Dendritic cell treated with granulocyte-macrophage colony-stimulating factor and Interleukin-4, amounts not matched to agents 40 ng/mL and 50 ng/mL, for 4 days (primary cell): Measurements from ENCODE around the gene ICAM1.

Experiments
- H3K27ac Mint-ChIP-seq: one replicate; pipeline ENCODE4 v1.8.0; 2022; ENCODE audit warnings: mild to moderate bottlenecking, mixed read lengths
- H3K27me3 Mint-ChIP-seq: one replicate; pipeline ENCODE4 v1.8.0; 2022; ENCODE audit warnings: mild to moderate bottlenecking, mixed read lengths
- H3K36me3 Mint-ChIP-seq: one replicate; pipeline ENCODE4 v1.8.0; 2022; ENCODE audit warnings: low read depth, mixed read lengths
- H3K4me1 Mint-ChIP-seq: one replicate; pipeline ENCODE4 v1.8.0; 2022; ENCODE audit warnings: low read depth, mixed read lengths
- H3K4me3 Mint-ChIP-seq: one replicate; pipeline ENCODE4 v1.8.0; 2022; ENCODE audit warnings: mild to moderate bottlenecking, moderate library complexity, mixed read lengths
- H3K9me3 Mint-ChIP-seq: one replicate; pipeline ENCODE4 v1.8.0; 2022; ENCODE audit warnings: mixed read lengths
- intact Hi-C: fragments of 100-400 bp; cut with micrococcal nuclease; formaldehyde crosslinking; loops from one replicate; pipeline ENCODE4 v1.15.0; 2022

The ICAM1 gene

GRCh38 chr19:10306327-10306726, 35.4 kb downstream of the ICAM1 start:
- peaks cover 62% of the 10 kb centered on the region for H3K4me1 Mint-ChIP-seq
- no peaks in the 10 kb centered on the region for H3K9me3 Mint-ChIP-seq
- H3K4me3 Mint-ChIP-seq = no peak overlapping the region
- no peaks in the 10 kb centered on the region for H3K27me3 Mint-ChIP-seq
- H3K36me3 Mint-ChIP-seq = peaks cover 11% of the 10 kb centered on the region
- peak overlapping the region; percentile 37 for H3K27ac Mint-ChIP-seq
- intact Hi-C loops = no loop called here

GRCh38 chr19:10309423-10309822, 38.5 kb downstream of the ICAM1 start, which contains the start of gene ZGLP1:
ZGLP1 (minus strand) TSS chr19:10309815.
- Mint-ChIP-seq H3K27me3 (no peaks in the 10 kb centered on the region), H3K36me3 (peaks cover 24% of the 10 kb centered on the region), H3K9me3 (no peaks in the 10 kb centered on the region), H3K27ac (peak within 1 kb of the TSS; percentile 43), H3K4me3 (no peak within 1 kb of the TSS), H3K4me1 (peaks cover 39% of the 10 kb centered on the region)
- intact Hi-C loops = no loop called here

- intact Hi-C loops = no loop called here
- H3K4me1 Mint-ChIP-seq = peaks cover 20% of the 10 kb centered on the region
- no peaks in the 10 kb centered on the region for H3K27me3 Mint-ChIP-seq
- H3K9me3 Mint-ChIP-seq = no peaks in the 10 kb centered on the region
- H3K4me3 Mint-ChIP-seq = peak within 1 kb of the TSS; percentile 88
- H3K36me3 Mint-ChIP-seq = peaks cover 71% of the 10 kb centered on the region
- peak within 1 kb of the TSS; percentile 63 for H3K27ac Mint-ChIP-seq
Measured at GRCh38 chr19:10315335-10316214, 44.7 kb downstream of the ICAM1 start, which contains the start of gene FDX2. FDX2 (minus strand) TSS chr19:10316015; CDS start chr19:10315996, 19 bp downstream.

GRCh38 chr19:10316229-10317044, 45.5 kb downstream of the ICAM1 start:
- Mint-ChIP-seq H3K4me3 (no peak overlapping the region), H3K36me3 (peaks cover 76% of the 10 kb centered on the region), H3K9me3 (no peaks in the 10 kb centered on the region), H3K4me1 (peaks cover 14% of the 10 kb centered on the region), H3K27ac (peak overlapping the region; percentile 63), H3K27me3 (no peaks in the 10 kb centered on the region)
- intact Hi-C loops = no loop called here

- Mint-ChIP-seq H3K4me3 (no peak overlapping the region), H3K4me1 (peaks cover 14% of the 10 kb centered on the region), H3K36me3 (peaks cover 83% of the 10 kb centered on the region), H3K9me3 (no peaks in the 10 kb centered on the region), H3K27me3 (no peaks in the 10 kb centered on the region), H3K27ac (peak overlapping the region; percentile 63)
- intact Hi-C loops = no loop called here
Measured at GRCh38 chr19:10317045-10317856, 46.3 kb downstream of the ICAM1 start.

GRCh38 chr19:10317857-10318462, 47.0 kb downstream of the ICAM1 start:
- Mint-ChIP-seq H3K9me3 (no peaks in the 10 kb centered on the region), H3K4me3 (no peak overlapping the region), H3K27ac (no peak overlapping the region), H3K4me1 (peaks cover 14% of the 10 kb centered on the region), H3K27me3 (no peaks in the 10 kb centered on the region), H3K36me3 (peaks cover 83% of the 10 kb centered on the region)
- intact Hi-C loops = no loop called here

GRCh38 chr19:10318807-10319682, 48.1 kb downstream of the ICAM1 start:
- no peaks in the 10 kb centered on the region for H3K9me3 Mint-ChIP-seq
- H3K27ac Mint-ChIP-seq = no peak overlapping the region
- no peak overlapping the region for H3K4me3 Mint-ChIP-seq
- intact Hi-C loops = no loop called here
- H3K36me3 Mint-ChIP-seq = peaks cover 90% of the 10 kb centered on the region
- no peaks in the 10 kb centered on the region for H3K27me3 Mint-ChIP-seq
- peaks cover 14% of the 10 kb centered on the region for H3K4me1 Mint-ChIP-seq

- Mint-ChIP-seq H3K9me3 (no peaks in the 10 kb centered on the region), H3K4me1 (no peaks in the 10 kb centered on the region), H3K27me3 (no peaks in the 10 kb centered on the region), H3K27ac (no peak overlapping the region), H3K36me3 (peaks cover 100% of the 10 kb centered on the region), H3K4me3 (no peak overlapping the region)
- intact Hi-C loops = no loop called here
Measured at GRCh38 chr19:10320602-10321416, 49.9 kb downstream of the ICAM1 start.

GRCh38 chr19:10321417-10321797, 50.5 kb downstream of the ICAM1 start:
- intact Hi-C loops = no loop called here
- Mint-ChIP-seq H3K9me3 (no peaks in the 10 kb centered on the region), H3K36me3 (peaks cover 100% of the 10 kb centered on the region), H3K4me3 (no peak overlapping the region), H3K4me1 (no peaks in the 10 kb centered on the region), H3K27me3 (no peaks in the 10 kb centered on the region), H3K27ac (no peak overlapping the region)

- Mint-ChIP-seq H3K36me3 (peaks cover 100% of the 10 kb centered on the region), H3K4me3 (no peak overlapping the region), H3K9me3 (no peaks in the 10 kb centered on the region), H3K4me1 (no peaks in the 10 kb centered on the region), H3K27ac (no peak overlapping the region), H3K27me3 (no peaks in the 10 kb centered on the region)
- intact Hi-C loops = no loop called here
Measured at GRCh38 chr19:10321874-10322835, 51.2 kb downstream of the ICAM1 start.

GRCh38 chr19:10325732-10326131, 54.8 kb downstream of the ICAM1 start:
- H3K4me3 Mint-ChIP-seq = no peak overlapping the region
- H3K4me1 Mint-ChIP-seq = no peaks in the 10 kb centered on the region
- H3K36me3 Mint-ChIP-seq = peaks cover 98% of the 10 kb centered on the region
- intact Hi-C loops = no loop called here
- H3K27me3 Mint-ChIP-seq = no peaks in the 10 kb centered on the region
- H3K9me3 Mint-ChIP-seq = no peaks in the 10 kb centered on the region
- H3K27ac Mint-ChIP-seq = no peak overlapping the region
